GF-D8 (cell line): ENCODE measurements around the gene VPS26B.
"Not testable (repeated sequence)": the region's sequence is repeated elsewhere in the genome, so short reads cannot be mapped to it uniquely, and the experiment has no call there.

Experiments
- DNase-seq: peaks from one replicate; lab custom pipeline; 2025; lab: John Stamatoyannopoulos, UW

Gene VPS26B

GRCh38 chr11:134258577-134258976 lies 34.1 kb downstream of the VPS26B start:
- no peak for DNase-seq

GRCh38 chr11:134260503-134260902 lies 36.0 kb downstream of the VPS26B start:
- DNase-seq = peak; percentile 88

GRCh38 chr11:134260983-134261382 lies 36.5 kb downstream of the VPS26B start:
- DNase-seq = no peak

GRCh38 chr11:134261626-134262488 lies 37.4 kb downstream of the VPS26B start:
- DNase-seq = peak; percentile 45

- DNase-seq = no peak
Measured at GRCh38 chr11:134264966-134265764, 40.7 kb downstream of the VPS26B start.

GRCh38 chr11:134266440-134266839 lies 42.0 kb downstream of the VPS26B start:
- peak; percentile 81 for DNase-seq

- DNase-seq = peak; percentile 88
Measured at GRCh38 chr11:134266841-134267251, 42.4 kb downstream of the VPS26B start.

GRCh38 chr11:134267461-134267860 lies 43.0 kb downstream of the VPS26B start:
- DNase-seq = no peak

GRCh38 chr11:134267966-134268365 lies 43.5 kb downstream of the VPS26B start:
- DNase-seq = no peak

GRCh38 chr11:134270250-134270714 lies 45.8 kb downstream of the VPS26B start:
- no peak for DNase-seq

GRCh38 chr11:134271978-134272377 lies 47.5 kb downstream of the VPS26B start:
- DNase-seq = no peak

- DNase-seq = no peak
Measured at GRCh38 chr11:134272381-134273316, 48.2 kb downstream of the VPS26B start.

GRCh38 chr11:134273317-134273712 lies 48.8 kb downstream of the VPS26B start:
- no peak for DNase-seq

GRCh38 chr11:134275188-134275533 lies 50.7 kb downstream of the VPS26B start:
- DNase-seq = no peak

GRCh38 chr11:134275534-134276395 lies 51.3 kb downstream of the VPS26B start, which contains the start of gene GLB1L3:
Gene GLB1L3 (plus strand): TSS chr11:134276379. CDS start chr11:134276741, 362 bp downstream.
- no peak for DNase-seq

- no peak for DNase-seq
Measured at GRCh38 chr11:134276396-134277182, 52.1 kb downstream of the VPS26B start.

GRCh38 chr11:134277183-134278001 lies 52.9 kb downstream of the VPS26B start:
- DNase-seq = no peak

GRCh38 chr11:134278356-134278755 lies 53.9 kb downstream of the VPS26B start:
- DNase-seq = no peak

- not testable (repeated sequence) for DNase-seq
Measured at GRCh38 chr11:134281635-134282034, 57.2 kb downstream of the VPS26B start.
